Pancreas (tissue), 10 donors: ENCODE data around the gene FAM177B. TPM values are rescaled to one million over a fixed set of nuclear protein-coding genes. Genes with fewer than 3 reads are reported as not detected.

ENCODE experiments used
- ATAC-seq, 4 donors: fragments of 200-7000 bp; cut with Tn5 transposase; one replicate each; pipeline versions ENCODE4 v1.8.0 to v1.9.1; 2020; ENCODE audit warnings: mild to moderate bottlenecking in 4 of 4, moderate library complexity in 4 of 4
- DNase-seq, 6 donors: peaks; one replicate each; pipeline ENCODE4 v3.0.0-alpha.2; 2020
- FAIRE-seq: peaks from 2 replicates; lab custom pipeline; 2012; peaks lifted over from hg19 to GRCh38; lab: Jason Lieb, UNC
- H3K27ac ChIP-seq, 4 donors: fragments of 200-600 bp; sonication (generic); 1 replicate in 3 of 4; 2 replicates in 1 of 4; pipeline versions ENCODE4 v1.5.0 to v1.8.0; 2020
- H3K27me3 ChIP-seq, 4 donors: fragments of 200-600 bp; one replicate each; pipeline ENCODE4 v1.8.0; 2021
- H3K36me3 ChIP-seq, 3 donors: fragments of 200-600 bp; sonication (generic) in 1 of 3; one replicate each; pipeline versions ENCODE4 v1.5.0 to v1.8.0; 2020 to 2021
- H3K4me1 ChIP-seq, 3 donors: fragments of 200-600 bp; one replicate each; pipeline ENCODE4 v1.8.0; 2021
- H3K4me3 ChIP-seq, 4 donors: fragments of 200-600 bp; sonication (generic) in 2 of 4; one replicate each; pipeline versions ENCODE4 v1.5.0 to v1.8.0; 2020 to 2021
- H3K9me3 ChIP-seq, 4 donors: fragments of 200-600 bp; one replicate each; pipeline ENCODE4 v1.8.0; 2021
- WGBS, 2 donors: extraction: QIAGEN DNeasy Blood & Tissue Kit; methylation state at CpG; one replicate each; pipeline ENCODE4 v1.1.7; 2013; 5-methylcytosine and 5-hydroxymethylcytosine counted together
- intact Hi-C, 3 donors: fragments of 100-400 bp; cut with DNase I; formaldehyde crosslinking; loops; one replicate each; pipeline versions ENCODE4 v1.11.1 to v1.14.2; 2022
- polyA plus RNA-seq, 2 donors: library from polyadenylated mRNA; stranded (reverse); fragments of 200-250 nt; gene quantifications; one replicate each; pipeline ENCODE4 v1.2.3, GENCODE V29; 2013
- total RNA-seq, 6 donors: library from RNA; stranded (reverse); fragmentation: NEBNext Ultra II Directional in 4 of 6; extraction: Animal tissue kit (Norgen Biotek cat#: 25700) in 4 of 6; gene quantifications; one replicate each; pipeline versions ENCODE4 v1.2.1 to v1.2.4, GENCODE V29; 2021 to 2023
- TF ChIP-seq, protein P1 (sequence below), 4 donors: fragments of 200-600 bp; sonication (generic) in 3 of 4; IDR thresholded peaks; one replicate each; pipeline versions ENCODE4 v1.5.0 to v1.8.0; 2021; ENCODE audit warnings: antibody characterized with exemption in 4 of 4
- donor health status: healthy with polysubstance abuse.
- donor health status: DM: no; HTN: no; CAD: no; lungs with moderate emphysema.
- donor health status: DM: no; HTN: no; CAD: no.
- donor health status: control.
- donor health status: control.
- donor health status: Bipolar disorder and iron deficiency.
- donor health status: DM: yes; HTN: yes; CAD: no.
- donor health status: DM: no; HTN: no; CAD: no.
- donor health status: DM: no; HTN: no; CAD: no.
- donor health status: DM: yes; HTN: yes; CAD: no.

The FAM177B gene
- total RNA-seq (under 1 TPM in 5 of 6 donors, not detected in 1; 0.20 to 0.66 (median 0.32) TPM), polyA plus RNA-seq (under 1 TPM; 0.16 to 0.42 TPM)

DNA sequence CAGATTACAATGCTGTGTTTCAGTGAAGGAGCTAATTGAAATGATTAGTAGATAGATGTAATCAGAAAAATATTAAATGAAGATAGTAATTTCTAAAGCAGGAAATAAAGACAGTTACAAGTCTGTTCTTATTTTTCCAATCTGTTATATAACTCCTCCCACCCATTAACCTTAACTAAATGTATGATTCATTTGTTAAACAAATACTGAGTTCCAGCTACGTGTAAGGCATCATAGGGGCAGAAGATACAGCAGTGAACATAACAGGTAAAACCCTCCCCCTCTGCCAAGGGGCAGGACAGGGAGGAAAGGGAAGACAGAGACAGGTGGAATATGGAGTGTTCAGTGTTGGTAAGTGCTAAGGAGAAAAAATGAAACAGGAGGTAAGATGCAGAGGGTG, at the start of gene FAM177B:
Gene FAM177B, plus strand, starts transcription at position 231 of the 400 bp plus-strand sequence. CDS start 9,344 bp downstream, outside the sequence.
- peaks cover 0 to 28% (median 10%) of the 10 kb centered on the region in 3 donors for H3K36me3 ChIP-seq
- peak within 1 kb of the TSS in 1 of 4 donors; percentile 10 for H3K27ac ChIP-seq
- H3K4me1 ChIP-seq: no peaks in the 10 kb centered on the region
- H3K9me3 ChIP-seq: no peaks in the 10 kb centered on the region
- no peak for DNase-seq
- WGBS, 2 donors: 19 to 20% methylated on average over 1 of the region's 1 CpG
- no peak within 1 kb of the TSS for H3K4me3 ChIP-seq
- TF ChIP-seq, protein P1, sequence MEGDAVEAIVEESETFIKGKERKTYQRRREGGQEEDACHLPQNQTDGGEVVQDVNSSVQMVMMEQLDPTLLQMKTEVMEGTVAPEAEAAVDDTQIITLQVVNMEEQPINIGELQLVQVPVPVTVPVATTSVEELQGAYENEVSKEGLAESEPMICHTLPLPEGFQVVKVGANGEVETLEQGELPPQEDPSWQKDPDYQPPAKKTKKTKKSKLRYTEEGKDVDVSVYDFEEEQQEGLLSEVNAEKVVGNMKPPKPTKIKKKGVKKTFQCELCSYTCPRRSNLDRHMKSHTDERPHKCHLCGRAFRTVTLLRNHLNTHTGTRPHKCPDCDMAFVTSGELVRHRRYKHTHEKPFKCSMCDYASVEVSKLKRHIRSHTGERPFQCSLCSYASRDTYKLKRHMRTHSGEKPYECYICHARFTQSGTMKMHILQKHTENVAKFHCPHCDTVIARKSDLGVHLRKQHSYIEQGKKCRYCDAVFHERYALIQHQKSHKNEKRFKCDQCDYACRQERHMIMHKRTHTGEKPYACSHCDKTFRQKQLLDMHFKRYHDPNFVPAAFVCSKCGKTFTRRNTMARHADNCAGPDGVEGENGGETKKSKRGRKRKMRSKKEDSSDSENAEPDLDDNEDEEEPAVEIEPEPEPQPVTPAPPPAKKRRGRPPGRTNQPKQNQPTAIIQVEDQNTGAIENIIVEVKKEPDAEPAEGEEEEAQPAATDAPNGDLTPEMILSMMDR (IDR thresholded peaks at IDR 0.05): no peak
- peak in 3 of 4 donors; percentile 51 to 82 (median 69) for ATAC-seq
- intact Hi-C loops: no loop called here
- no peak for FAIRE-seq
- H3K27me3 ChIP-seq: no peaks in the 10 kb centered on the region

DNA sequence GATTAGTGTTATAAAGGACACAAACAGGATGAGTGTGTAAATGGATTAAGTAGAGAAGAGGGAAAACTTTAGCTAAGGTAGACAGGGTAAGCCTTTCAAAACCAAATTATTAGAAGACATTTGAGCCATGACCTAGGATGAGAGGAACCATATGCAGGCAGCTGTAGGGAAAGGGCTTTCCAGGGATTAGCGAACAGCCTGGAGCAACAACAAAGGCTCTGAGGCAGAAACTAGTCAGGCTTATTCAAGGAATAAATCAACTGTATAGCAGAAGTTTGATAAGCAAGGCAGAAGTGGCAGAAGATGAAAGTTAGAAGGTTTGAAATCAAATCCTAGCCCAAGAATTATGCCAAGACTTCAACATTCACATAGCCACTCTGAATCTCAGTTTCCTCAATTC, 46.0 kb upstream of the FAM177B start:
- DNase-seq (no peak), FAIRE-seq (no peak), ATAC-seq (no peak)
- Histone ChIP-seq H3K27me3 (no peaks in the 10 kb centered on the region), H3K4me1 (no peaks in the 10 kb centered on the region), H3K27ac (no peak overlapping the region), H3K4me3 (no peak overlapping the region), H3K36me3 (peaks cover 0 to 9% (median 6%) of the 10 kb centered on the region in 3 donors), H3K9me3 (no peaks in the 10 kb centered on the region)
- intact Hi-C loops: no loop called here
- TF ChIP-seq, protein P1 (IDR thresholded peaks at IDR 0.05): no peak
- whole genome bisulfite sequencing, 2 donors: 95 to 97% methylated on average over 1 of the region's 1 CpG

DNA sequence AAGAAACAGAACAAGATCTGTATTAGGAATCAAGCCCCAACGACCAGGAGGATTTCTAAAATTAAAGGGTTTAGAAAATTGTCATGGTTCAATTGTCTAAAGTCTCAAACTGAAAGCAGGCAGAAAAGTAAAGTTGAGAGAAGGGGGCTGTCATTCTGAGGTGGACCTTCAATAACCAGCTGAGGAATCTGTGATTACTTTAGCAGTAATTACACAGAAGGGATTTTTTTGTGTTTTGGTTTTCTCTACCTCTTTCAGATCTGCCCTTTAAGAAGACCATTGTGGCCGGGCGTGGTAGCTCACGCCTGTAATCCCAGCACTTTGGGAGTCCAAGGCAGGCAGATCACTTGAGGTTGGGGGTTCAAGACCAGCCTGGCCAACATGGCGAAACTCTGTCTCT, 42.1 kb upstream of the FAM177B start:
- intact Hi-C loops: no loop called here
- no peak for FAIRE-seq
- Histone ChIP-seq H3K4me1 (no peaks in the 10 kb centered on the region), H3K27ac (no peak overlapping the region), H3K36me3 (no peaks in the 10 kb centered on the region), H3K27me3 (no peaks in the 10 kb centered on the region), H3K4me3 (no peak overlapping the region), H3K9me3 (no peaks in the 10 kb centered on the region)
- WGBS, 2 donors: 85% methylated on average over 5 of the region's 5 CpGs
- no peak for DNase-seq
- TF ChIP-seq, protein P1 (IDR thresholded peaks at IDR 0.05): no peak
- ATAC-seq: no peak

DNA sequence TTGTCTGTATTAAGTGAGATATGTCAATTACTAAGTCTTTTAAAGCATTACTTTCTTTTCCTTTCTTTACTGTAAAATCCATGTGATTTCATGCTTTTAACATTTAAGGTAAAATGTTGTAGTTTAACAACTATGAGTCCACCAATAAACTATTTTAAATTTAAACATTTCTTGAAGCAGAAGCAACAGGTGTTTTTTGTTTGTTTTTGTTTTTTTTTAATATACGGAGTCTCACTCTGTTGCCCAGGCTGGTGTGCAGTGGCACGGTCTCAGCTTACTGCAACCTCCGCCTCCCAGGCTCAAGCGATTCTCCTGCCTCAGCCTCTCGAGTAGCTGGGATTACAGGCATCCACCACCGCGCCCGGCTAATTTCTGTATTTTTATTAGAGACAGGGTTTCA, 40.3 kb upstream of the FAM177B start:
- no peaks in the 10 kb centered on the region for H3K9me3 ChIP-seq
- ATAC-seq (no peak), FAIRE-seq (no peak), DNase-seq (no peak)
- H3K4me3 ChIP-seq: no peak overlapping the region
- TF ChIP-seq, protein P1 (IDR thresholded peaks at IDR 0.05): no peak
- WGBS, 2 donors: 94 to 95% methylated on average over 8 of the region's 8 CpGs
- intact Hi-C loops: no loop called here
- H3K4me1 ChIP-seq: no peaks in the 10 kb centered on the region
- H3K27ac ChIP-seq: no peak overlapping the region
- no peaks in the 10 kb centered on the region for H3K27me3 ChIP-seq
- no peaks in the 10 kb centered on the region for H3K36me3 ChIP-seq

DNA sequence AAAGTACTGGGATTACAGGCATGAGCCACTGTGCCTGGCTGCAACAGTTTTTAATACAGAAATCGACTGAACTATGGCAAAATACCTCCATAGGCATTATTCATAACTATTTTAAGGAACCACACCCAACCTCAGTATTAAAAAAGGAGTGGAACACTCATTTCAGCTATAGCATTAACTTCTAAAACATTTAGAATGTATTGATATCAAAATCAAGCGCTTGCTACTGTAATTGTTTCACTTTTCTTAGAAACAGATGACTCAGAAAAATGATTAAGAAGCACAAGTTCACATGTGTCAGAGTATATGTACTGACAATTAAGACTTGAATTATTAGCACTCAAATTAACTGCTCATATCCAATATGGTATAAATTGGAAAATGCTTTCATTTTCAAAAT, 39.8 kb upstream of the FAM177B start:
- H3K9me3 ChIP-seq: no peaks in the 10 kb centered on the region
- intact Hi-C loops: no loop called here
- WGBS, 2 donors: 91 to 97% methylated on average over 2 of the region's 2 CpGs
- H3K36me3 ChIP-seq: no peaks in the 10 kb centered on the region
- DNase-seq: no peak
- H3K4me1 ChIP-seq: peaks cover 1 to 2% (median 2%) of the 10 kb centered on the region in 3 donors
- H3K27ac ChIP-seq: no peak overlapping the region
- FAIRE-seq: no peak
- TF ChIP-seq, protein P1 (IDR thresholded peaks at IDR 0.05): no peak
- ATAC-seq: no peak
- H3K27me3 ChIP-seq: no peaks in the 10 kb centered on the region
- no peak overlapping the region for H3K4me3 ChIP-seq
